Keratinocyte (primary cell): ENCODE results near the gene CILP2. TPM values are rescaled to one million over a fixed set of nuclear protein-coding genes. Genes with fewer than 3 reads are reported as not detected.

Experiments
- DNase-seq: peaks from one replicate; pipeline ENCODE4 v3.0.0-alpha.2; 2011; ENCODE audit warnings: low read depth, missing footprints, low spot score
- FAIRE-seq: peaks from 2 replicates; lab custom pipeline; 2011; peaks lifted over from hg19 to GRCh38; lab: Jason Lieb, UNC
- H2AFZ ChIP-seq: 2 replicates; pipeline ENCODE4 v1.6.0; 2012; ENCODE audit warnings: low read length, control low read depth, inconsistent platforms; ENCODE audit not compliant: control insufficient read depth
- H3K27ac ChIP-seq: 2 replicates; pipeline ENCODE4 v1.5.1; 2011; ENCODE audit warnings: low read length; ENCODE audit not compliant: control insufficient read depth, insufficient read depth
- H3K27me3 ChIP-seq: 3 replicates; pipeline ENCODE4 v1.6.0; 2011; ENCODE audit warnings: low read length; ENCODE audit not compliant: control insufficient read depth, insufficient read depth; ENCODE audit errors: extremely low read depth
- H3K36me3 ChIP-seq, 2 experiments: 2 replicates in 1 of 2; 3 replicates in 1 of 2; pipeline ENCODE4 v1.5.1; 2011; ENCODE audit warnings: low read length in 2 of 2, mild to moderate bottlenecking in 1 of 2; ENCODE audit not compliant: control insufficient read depth in 2 of 2, insufficient read depth in 2 of 2; ENCODE audit errors: extremely low read depth in 1 of 2
- H3K4me1 ChIP-seq: 3 replicates; pipeline ENCODE4 v1.5.1; 2011; ENCODE audit warnings: low read length; ENCODE audit not compliant: control insufficient read depth, insufficient read depth; ENCODE audit errors: extremely low read depth
- H3K4me2 ChIP-seq: 3 replicates; pipeline ENCODE4 v1.6.0; 2011; ENCODE audit warnings: low read depth, low read length; ENCODE audit not compliant: control insufficient read depth, insufficient read depth; ENCODE audit errors: extremely low read depth
- H3K4me3 ChIP-seq, 3 experiments: fragments of 200-600 bp in 1 of 3; sonication (generic) in 1 of 3; 2 replicates in 2 of 3; 3 replicates in 1 of 3; pipeline ENCODE4 v1.5.1; 2011 to 2016; ENCODE audit warnings: low read length in 3 of 3, mild to moderate bottlenecking in 3 of 3, control low read depth in 2 of 3, inconsistent platforms in 1 of 3, low read depth in 1 of 3, mixed read lengths in 1 of 3, mixed run types in 1 of 3, moderate library complexity in 1 of 3; ENCODE audit not compliant: control insufficient read depth in 2 of 3, insufficient read depth in 2 of 3; ENCODE audit errors: extremely low read depth in 1 of 3
- H3K79me2 ChIP-seq: 2 replicates; pipeline ENCODE4 v1.6.0; 2012; ENCODE audit warnings: low read length; ENCODE audit not compliant: control insufficient read depth, insufficient read depth
- H3K9ac ChIP-seq: 3 replicates; pipeline ENCODE4 v1.6.0; 2011; ENCODE audit warnings: low read length; ENCODE audit not compliant: control insufficient read depth, insufficient read depth; ENCODE audit errors: extremely low read depth
- H3K9me1 ChIP-seq: 3 replicates; pipeline ENCODE4 v1.6.0; 2011; ENCODE audit warnings: low read length; ENCODE audit not compliant: control insufficient read depth, insufficient read depth; ENCODE audit errors: extremely low read depth
- H3K9me3 ChIP-seq: 2 replicates; pipeline ENCODE4 v1.5.1; 2012; ENCODE audit warnings: low read depth, low read length; ENCODE audit not compliant: control insufficient read depth
- H4K20me1 ChIP-seq: 3 replicates; pipeline ENCODE4 v1.6.0; 2011; ENCODE audit warnings: low read length; ENCODE audit not compliant: control insufficient read depth, insufficient read depth; ENCODE audit errors: extremely low read depth
- CTCF ChIP-seq, 3 experiments: IDR thresholded peaks in 1 of 3; conservative IDR thresholded peaks in 1 of 3; optimal IDR thresholded peaks in 1 of 3; 2 replicates in 2 of 3; 3 replicates in 1 of 3; pipeline versions ENCODE3 to v1.5.1; 2011; ENCODE audit warnings: low read length in 3 of 3, mild to moderate bottlenecking in 3 of 3, moderate library complexity in 2 of 3, control low read depth in 1 of 3, inconsistent platforms in 1 of 3; ENCODE audit not compliant: insufficient read depth in 2 of 3; ENCODE audit errors: extremely low read depth in 1 of 3
- EZH2 ChIP-seq: IDR thresholded peaks from one replicate; pipeline ENCODE4 v1.6.1; 2012; ENCODE audit warnings: inconsistent platforms, mild to moderate bottlenecking, low read length, moderate library complexity
- dilution Hi-C: fragments of 300-500 bp; cut with MboI; formaldehyde crosslinking; loops from one replicate; pipeline ENCODE4 v1.7.0; 2020; ENCODE audit warnings: low sequenced_read_pairs; ENCODE audit not compliant: extremely low pct_ligation_motif_present
- polyA plus RNA-seq, 5 experiments: library from polyadenylated mRNA; depleted of rRNA in 3 of 5; stranded (reverse) in 3 of 5; stranded (forward) in 1 of 5; unstranded in 1 of 5; fragments of >200 nt; gene quantifications; 1 replicate in 1 of 5; 2 replicates in 3 of 5; 3 replicates in 1 of 5; pipeline versions ENCODE4 v1.2.1 to v1.2.3, GENCODE V29; 2011 to 2012; ENCODE audit warnings: missing spikeins in 2 of 5, low read depth in 1 of 5, low replicate concordance in 1 of 5

CILP2 gene
- polyA plus RNA-seq, 1 donor (not counting 4 experiments of a cell fraction or from before 2014, with no cell fraction given), result 0.07 TPM

- peaks cover 28 to 33% of the 10 kb centered on the region in 2 experiments for H3K36me3 ChIP-seq
- FAIRE-seq, result peak; percentile 71
- peak; percentile 41 for DNase-seq
- H3K9me3 ChIP-seq, result no peaks in the 10 kb centered on the region
- peaks cover 49% of the 10 kb centered on the region for H3K4me1 ChIP-seq
- peak overlapping the region; percentile 77 for H3K4me2 ChIP-seq
- dilution Hi-C loops, result no loop called here
- H3K9ac ChIP-seq, result peak overlapping the region; percentile 75
- peaks cover 55% of the 10 kb centered on the region for H3K79me2 ChIP-seq
- peak overlapping the region in 1 of 3 experiments; percentile 1 for H3K4me3 ChIP-seq
- H3K27ac ChIP-seq, result peak overlapping the region; percentile 85
- no peaks in the 10 kb centered on the region for H3K27me3 ChIP-seq
- no peak overlapping the region for H2AFZ ChIP-seq
- no peak for TF ChIP-seq EZH2
- TF ChIP-seq CTCF (optimal IDR thresholded peaks at IDR 0.05 in 1 of 3, IDR thresholded peaks at IDR 0.05 in 1 of 3, conservative IDR thresholded peaks at IDR 0.05 in 1 of 3; ENCODE audit: extremely low read depth in 1 of 3, insufficient read depth in 2 of 3, low read length in 3 of 3), result peak; percentile 74 to 90 (median 78)
- H4K20me1 ChIP-seq, result no peaks in the 10 kb centered on the region
- H3K9me1 ChIP-seq, result no peaks in the 10 kb centered on the region
Measured at GRCh38 chr19:19490214-19490968, 47.7 kb upstream of the CILP2 start.

- DNase-seq, result no peak
- Histone ChIP-seq H3K9me3 (no peaks in the 10 kb centered on the region), H3K36me3 (peaks cover 28 to 34% of the 10 kb centered on the region in 2 experiments), H3K27ac (no peak overlapping the region), H3K9me1 (no peaks in the 10 kb centered on the region), H3K9ac (no peak overlapping the region), H3K4me2 (no peak overlapping the region), H3K4me3 (no peak overlapping the region), H3K27me3 (no peaks in the 10 kb centered on the region), H3K79me2 (peaks cover 57% of the 10 kb centered on the region), H3K4me1 (peaks cover 38% of the 10 kb centered on the region), H2AFZ (no peak overlapping the region), H4K20me1 (no peaks in the 10 kb centered on the region)
- TF ChIP-seq CTCF (optimal IDR thresholded peaks at IDR 0.05 in 1 of 3, IDR thresholded peaks at IDR 0.05 in 1 of 3, conservative IDR thresholded peaks at IDR 0.05 in 1 of 3; ENCODE audit: extremely low read depth in 1 of 3, insufficient read depth in 2 of 3, low read length in 3 of 3) (no peak), EZH2 (no peak)
- dilution Hi-C loops, result no loop called here
- FAIRE-seq, result no peak
Measured at GRCh38 chr19:19491321-19492025, 46.6 kb upstream of the CILP2 start.
